HG03558 (cell line): Measurements from ENCODE around the gene RNF157.

Experiments used
- ATAC-seq: cut with Tn5 transposase; IDR thresholded peaks from one replicate; pipeline ENCODE4 v1.9.1; 2021; ENCODE audit warnings: moderate number of reproducible peaks; ENCODE audit not compliant: unreplicated experiment; ENCODE audit errors: extremely low read depth

The RNF157 gene

GRCh38 chr17:76104140-76104895 is 136.0 kb downstream of the RNF157 start:
- no peak for ATAC-seq

GRCh38 chr17:76103274-76104139 is 136.8 kb downstream of the RNF157 start, which contains the start of gene EXOC7:
EXOC7 (minus strand) TSS chr17:76103787; CDS start chr17:76103692, 95 bp downstream.
- ATAC-seq = peak; percentile 74

- no peak for ATAC-seq
These were observed 137.4 kb downstream of the RNF157 start for GRCh38 chr17:76102944-76103273.

- no peak for ATAC-seq
These were observed 142.5 kb downstream of the RNF157 start for GRCh38 chr17:76097716-76098295.

- no peak for ATAC-seq
These were observed 144.3 kb downstream of the RNF157 start for GRCh38 chr17:76095943-76096342.

- no peak for ATAC-seq
These were observed 146.2 kb downstream of the RNF157 start for GRCh38 chr17:76094046-76094445.

GRCh38 chr17:76092526-76093413 is 147.5 kb downstream of the RNF157 start:
- ATAC-seq = no peak
